B cell (primary cell): ENCODE measurements around the gene PAPOLB.

Source experiments
- EZH2 ChIP-seq: IDR thresholded peaks from 2 replicates; pipeline ENCODE4 v1.6.1; 2012; ENCODE audit warnings: borderline replicate concordance, low read depth, mild to moderate bottlenecking, moderate library complexity, low read length; ENCODE audit not compliant: insufficient read depth, poor library complexity, severe bottlenecking
- TF ChIP-seq, protein P1 (sequence below): fragments of 200-600 bp; IDR thresholded peaks from one replicate; pipeline ENCODE4 v1.8.0; 2022; ENCODE audit warnings: antibody characterized with exemption, mild to moderate bottlenecking

GRCh38 chr7:4817178-4817901, 44.5 kb downstream of the PAPOLB start:
- TF ChIP-seq, protein P1, sequence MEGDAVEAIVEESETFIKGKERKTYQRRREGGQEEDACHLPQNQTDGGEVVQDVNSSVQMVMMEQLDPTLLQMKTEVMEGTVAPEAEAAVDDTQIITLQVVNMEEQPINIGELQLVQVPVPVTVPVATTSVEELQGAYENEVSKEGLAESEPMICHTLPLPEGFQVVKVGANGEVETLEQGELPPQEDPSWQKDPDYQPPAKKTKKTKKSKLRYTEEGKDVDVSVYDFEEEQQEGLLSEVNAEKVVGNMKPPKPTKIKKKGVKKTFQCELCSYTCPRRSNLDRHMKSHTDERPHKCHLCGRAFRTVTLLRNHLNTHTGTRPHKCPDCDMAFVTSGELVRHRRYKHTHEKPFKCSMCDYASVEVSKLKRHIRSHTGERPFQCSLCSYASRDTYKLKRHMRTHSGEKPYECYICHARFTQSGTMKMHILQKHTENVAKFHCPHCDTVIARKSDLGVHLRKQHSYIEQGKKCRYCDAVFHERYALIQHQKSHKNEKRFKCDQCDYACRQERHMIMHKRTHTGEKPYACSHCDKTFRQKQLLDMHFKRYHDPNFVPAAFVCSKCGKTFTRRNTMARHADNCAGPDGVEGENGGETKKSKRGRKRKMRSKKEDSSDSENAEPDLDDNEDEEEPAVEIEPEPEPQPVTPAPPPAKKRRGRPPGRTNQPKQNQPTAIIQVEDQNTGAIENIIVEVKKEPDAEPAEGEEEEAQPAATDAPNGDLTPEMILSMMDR: no peak
- no peak for TF ChIP-seq EZH2
